LNCAP (cell line): ENCODE measurements around the gene ZNF302.
A peak's percentile ranks its signal among the peaks of the same experiment; 100 is the strongest.

Experiments
- TF ChIP-seq, protein P1 (sequence below): fragments of 450-650 bp; IDR thresholded peaks from 2 replicates; pipeline ENCODE4 v1.5.1; 2017; ENCODE audit warnings: mild to moderate bottlenecking

The ZNF302 gene

DNA sequence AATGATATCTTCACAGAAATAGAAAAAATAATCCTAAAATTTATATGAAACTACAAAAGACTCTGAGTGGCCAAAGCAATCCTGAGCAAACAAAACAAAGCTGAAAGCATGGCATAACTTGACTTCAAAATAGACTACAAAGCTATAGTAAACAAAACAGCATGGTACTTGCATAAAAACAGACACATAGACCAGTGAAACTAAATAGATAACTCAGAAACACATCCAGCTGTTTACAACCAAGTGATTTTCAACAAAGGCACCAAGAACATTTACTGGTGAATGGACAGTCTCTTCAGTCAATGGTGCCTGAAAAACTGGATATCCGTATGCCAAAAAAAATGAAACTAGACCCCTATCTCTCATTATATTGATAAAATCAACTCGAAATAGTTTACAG, 25.7 kb upstream of the ZNF302 start:
- TF ChIP-seq, protein P1, sequence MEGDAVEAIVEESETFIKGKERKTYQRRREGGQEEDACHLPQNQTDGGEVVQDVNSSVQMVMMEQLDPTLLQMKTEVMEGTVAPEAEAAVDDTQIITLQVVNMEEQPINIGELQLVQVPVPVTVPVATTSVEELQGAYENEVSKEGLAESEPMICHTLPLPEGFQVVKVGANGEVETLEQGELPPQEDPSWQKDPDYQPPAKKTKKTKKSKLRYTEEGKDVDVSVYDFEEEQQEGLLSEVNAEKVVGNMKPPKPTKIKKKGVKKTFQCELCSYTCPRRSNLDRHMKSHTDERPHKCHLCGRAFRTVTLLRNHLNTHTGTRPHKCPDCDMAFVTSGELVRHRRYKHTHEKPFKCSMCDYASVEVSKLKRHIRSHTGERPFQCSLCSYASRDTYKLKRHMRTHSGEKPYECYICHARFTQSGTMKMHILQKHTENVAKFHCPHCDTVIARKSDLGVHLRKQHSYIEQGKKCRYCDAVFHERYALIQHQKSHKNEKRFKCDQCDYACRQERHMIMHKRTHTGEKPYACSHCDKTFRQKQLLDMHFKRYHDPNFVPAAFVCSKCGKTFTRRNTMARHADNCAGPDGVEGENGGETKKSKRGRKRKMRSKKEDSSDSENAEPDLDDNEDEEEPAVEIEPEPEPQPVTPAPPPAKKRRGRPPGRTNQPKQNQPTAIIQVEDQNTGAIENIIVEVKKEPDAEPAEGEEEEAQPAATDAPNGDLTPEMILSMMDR: no peak

DNA sequence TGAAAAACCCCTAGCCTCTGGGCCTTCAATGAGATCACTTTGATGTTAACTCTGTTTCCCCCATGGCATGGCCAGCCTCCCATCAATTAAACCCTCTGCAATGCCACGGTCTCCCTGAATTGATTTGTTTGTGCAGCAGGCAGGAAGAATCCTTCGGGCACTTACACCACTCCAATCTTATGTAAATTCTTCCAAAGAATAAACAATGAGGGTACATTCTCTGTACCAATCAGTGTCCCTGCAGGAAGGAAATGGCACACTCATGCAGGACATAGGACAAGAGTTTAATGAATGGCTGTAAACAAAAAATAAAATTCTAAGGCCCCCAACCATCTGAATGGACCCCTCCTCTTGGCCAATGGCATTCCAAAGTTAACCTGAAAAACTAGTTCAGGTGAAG, 22.7 kb upstream of the ZNF302 start:
- TF ChIP-seq, protein P1: no peak

DNA sequence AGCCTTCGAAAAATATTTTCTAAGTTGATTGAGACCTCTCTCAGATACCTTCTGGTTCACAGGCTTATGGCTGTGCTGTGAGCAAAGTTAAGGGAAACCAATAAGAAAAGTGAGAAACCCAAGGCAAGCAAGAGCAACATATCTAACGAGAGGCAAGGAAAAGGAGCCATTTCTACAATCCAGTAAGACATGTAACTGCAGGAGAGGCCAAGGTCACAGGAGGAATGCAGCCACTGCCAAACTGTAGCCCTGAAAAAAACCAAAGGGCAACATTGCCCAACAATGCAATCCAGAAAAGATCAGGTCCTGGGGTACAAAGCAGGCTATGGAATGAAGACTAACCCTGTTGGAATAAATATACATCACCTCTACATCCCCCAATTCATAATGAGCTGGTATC, 21.8 kb upstream of the ZNF302 start:
- TF ChIP-seq, protein P1: no peak

DNA sequence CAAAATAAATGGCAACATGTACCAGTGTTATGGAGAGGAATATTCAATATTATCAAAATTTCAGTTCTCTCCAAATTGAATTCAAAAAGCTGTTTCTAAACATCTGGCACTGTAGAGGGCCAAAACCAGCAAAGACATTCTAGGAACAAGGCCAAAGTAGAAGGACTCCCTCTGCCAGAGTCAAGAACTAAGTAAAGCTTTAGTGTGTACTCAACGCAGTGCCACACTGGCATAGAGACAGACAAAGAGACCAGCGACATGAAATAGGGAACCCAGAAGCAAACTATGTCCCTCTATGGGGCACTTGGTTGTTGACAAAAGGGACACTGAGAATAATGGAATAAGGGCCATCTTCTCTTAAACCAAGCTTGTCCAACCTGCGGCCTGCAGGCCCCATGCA, 16.1 kb upstream of the ZNF302 start:
- TF ChIP-seq, protein P1: no peak

DNA sequence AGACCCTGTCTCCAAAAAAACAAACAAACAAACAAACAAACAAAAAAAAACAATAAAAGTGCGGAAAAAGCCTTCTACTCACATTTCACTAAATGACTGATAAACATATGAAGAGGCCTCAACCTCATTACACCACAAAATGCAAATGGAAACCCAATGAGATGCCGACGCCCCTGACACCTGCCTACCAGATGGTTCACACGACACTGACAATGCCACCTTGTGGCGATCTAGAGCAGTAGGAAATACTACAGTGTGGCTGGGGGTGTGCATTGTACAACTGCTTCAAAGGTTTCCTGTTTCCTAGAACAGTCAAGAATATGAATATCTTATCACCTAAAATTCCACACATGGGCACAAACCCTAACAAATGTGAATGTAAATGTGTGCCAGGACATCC, 14.6 kb upstream of the ZNF302 start:
- TF ChIP-seq, protein P1: peak; percentile 33; the same call in 1 of the 2 replicates

DNA sequence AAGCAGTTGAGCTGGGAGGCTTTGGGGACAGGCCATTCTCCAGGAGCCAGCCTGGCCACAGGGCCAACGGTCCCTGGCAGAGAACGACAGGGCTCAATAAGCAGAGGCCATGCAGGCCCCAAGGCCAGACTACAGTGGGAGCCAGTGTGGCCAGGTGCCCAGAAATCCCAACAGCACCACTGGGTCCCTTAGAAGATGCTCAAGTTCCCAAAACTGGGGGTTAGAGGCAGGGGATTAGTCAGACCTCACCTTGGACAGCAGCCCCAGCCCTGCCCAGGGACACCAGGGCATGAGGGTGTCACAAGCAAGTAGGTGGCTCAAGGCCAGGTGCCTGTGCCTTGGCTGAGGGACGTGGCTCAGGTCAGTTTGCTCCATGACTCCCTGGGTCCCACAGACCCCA, 13.3 kb upstream of the ZNF302 start:
- TF ChIP-seq, protein P1: no peak

DNA sequence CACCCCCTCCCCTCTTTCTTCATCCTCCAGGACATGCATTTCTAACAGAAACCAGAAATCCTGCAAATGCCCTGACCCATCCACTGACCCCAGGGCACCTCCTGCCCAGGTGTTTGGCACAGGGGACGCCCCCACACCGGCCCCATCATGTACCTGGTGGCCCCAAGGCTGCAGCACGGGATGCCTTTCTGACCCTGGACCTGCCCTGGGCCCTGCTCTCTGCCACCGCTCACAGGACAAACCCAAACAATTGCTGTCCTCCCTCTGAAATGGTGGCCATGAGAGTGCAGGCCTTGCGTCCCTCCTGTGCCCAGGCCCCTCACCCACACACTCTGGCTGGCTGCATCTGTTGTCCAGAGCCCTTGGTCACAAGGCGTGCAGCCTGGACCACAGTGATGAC, 12.6 kb upstream of the ZNF302 start:
- TF ChIP-seq, protein P1: no peak

DNA sequence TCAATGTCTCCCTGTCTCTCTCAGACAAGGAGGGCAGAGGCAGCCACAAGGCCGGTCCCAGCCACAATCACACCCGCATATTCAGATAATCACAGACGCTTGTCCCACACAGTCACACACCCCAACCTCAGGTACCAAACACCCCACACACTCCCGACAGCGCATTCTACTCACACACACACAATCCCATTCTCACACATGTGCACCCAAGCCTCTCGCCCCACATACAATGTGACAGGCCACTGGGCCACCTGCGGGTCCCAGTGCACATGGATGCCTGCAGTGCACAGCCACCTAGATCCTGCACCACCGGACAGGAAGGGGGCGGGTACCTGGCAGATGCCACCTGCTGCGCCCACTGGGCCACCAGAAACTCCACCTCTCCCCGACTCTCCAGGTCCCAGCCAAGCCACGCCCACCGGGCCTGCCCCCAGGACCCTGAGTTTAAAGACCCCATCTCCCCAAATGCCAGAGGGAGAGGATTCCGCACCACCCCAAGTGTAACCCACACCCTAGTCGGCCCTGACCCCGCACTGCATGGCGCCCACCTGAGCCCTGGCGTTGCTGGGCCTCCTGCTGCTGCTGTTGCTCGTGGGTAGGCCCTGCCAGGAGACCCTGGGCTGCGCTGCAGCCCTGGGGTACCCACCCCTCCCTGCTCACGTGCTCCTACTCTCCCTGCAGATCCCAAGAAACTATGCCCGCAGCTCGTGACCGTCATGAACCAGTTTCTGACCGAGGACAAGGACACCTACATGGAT, 11.1 kb upstream of the ZNF302 start:
- TF ChIP-seq, protein P1: no peak
